ENCODE measurements around the gene CPA5.

CPA5 gene

GRCh38 chr7:130397758-130398073 lies 53.1 kb downstream of the CPA5 start:
- no peak for DNase-seq
- Mint-ChIP-seq H3K27me3 (no peaks in the 10 kb centered on the region), H3K4me3 (no peak overlapping the region), H3K4me1 (peaks cover 6 to 14% of the 10 kb centered on the region in 2 donors), H3K27ac (no peak overlapping the region), H3K36me3 (peaks cover 10 to 24% of the 10 kb centered on the region in 2 donors), H3K9me3 (no peaks in the 10 kb centered on the region)
- no peak for ATAC-seq (replicated peaks)

GRCh38 chr7:130398526-130399090 lies 54.0 kb downstream of the CPA5 start:
- Mint-ChIP-seq H3K27me3 (no peaks in the 10 kb centered on the region), H3K27ac (no peak overlapping the region), H3K9me3 (no peaks in the 10 kb centered on the region), H3K4me1 (peaks cover 6 to 11% of the 10 kb centered on the region in 2 donors), H3K4me3 (no peak overlapping the region), H3K36me3 (peaks cover 12 to 27% of the 10 kb centered on the region in 2 donors)
- no peak for DNase-seq
- ATAC-seq (replicated peaks) = no peak

- Mint-ChIP-seq H3K4me3 (no peak overlapping the region), H3K27me3 (no peaks in the 10 kb centered on the region), H3K9me3 (no peaks in the 10 kb centered on the region), H3K36me3 (peaks cover 12 to 31% of the 10 kb centered on the region in 2 donors), H3K27ac (no peak overlapping the region), H3K4me1 (no peaks in the 10 kb centered on the region)
- no peak for ATAC-seq (replicated peaks)
- no peak for DNase-seq
Measured at GRCh38 chr7:130400120-130400572, 55.5 kb downstream of the CPA5 start.

- Mint-ChIP-seq H3K27ac (no peak overlapping the region), H3K36me3 (peaks cover 12 to 31% of the 10 kb centered on the region in 2 donors), H3K4me1 (no peaks in the 10 kb centered on the region), H3K4me3 (no peak overlapping the region), H3K9me3 (no peaks in the 10 kb centered on the region), H3K27me3 (no peaks in the 10 kb centered on the region)
- DNase-seq = no peak
- ATAC-seq (replicated peaks) = no peak
Measured at GRCh38 chr7:130401101-130401500, 56.5 kb downstream of the CPA5 start.

GRCh38 chr7:130401578-130401977 lies 57.0 kb downstream of the CPA5 start:
- Mint-ChIP-seq H3K36me3 (peaks cover 12 to 31% of the 10 kb centered on the region in 2 donors), H3K4me1 (no peaks in the 10 kb centered on the region)
- ATAC-seq (replicated peaks) = no peak

GRCh38 chr7:130405003-130405402 lies 60.4 kb downstream of the CPA5 start:
- H3K27me3 Mint-ChIP-seq = no peaks in the 10 kb centered on the region
- H3K36me3 Mint-ChIP-seq = peaks cover 8 to 21% of the 10 kb centered on the region in 2 donors

More at GRCh38 chr7:130401578-130401977, 57.0 kb downstream of the CPA5 start:
- H3K9me3 Mint-ChIP-seq = no peaks in the 10 kb centered on the region
- no peaks in the 10 kb centered on the region for H3K27me3 Mint-ChIP-seq
- no peak for DNase-seq
- H3K4me3 Mint-ChIP-seq = no peak overlapping the region
- H3K27ac Mint-ChIP-seq = no peak overlapping the region

GRCh38 chr7:130409067-130409711 lies 64.6 kb downstream of the CPA5 start:
- Mint-ChIP-seq H3K36me3 (peaks cover 2 to 8% of the 10 kb centered on the region in 2 donors), H3K27ac (no peak overlapping the region), H3K9me3 (no peaks in the 10 kb centered on the region), H3K4me1 (no peaks in the 10 kb centered on the region), H3K4me3 (no peak overlapping the region), H3K27me3 (no peaks in the 10 kb centered on the region)
- no peak for DNase-seq
- ATAC-seq (replicated peaks) = no peak

More at GRCh38 chr7:130405003-130405402, 60.4 kb downstream of the CPA5 start:
- no peak overlapping the region for H3K27ac Mint-ChIP-seq
- no peaks in the 10 kb centered on the region for H3K9me3 Mint-ChIP-seq
- DNase-seq = no peak
- no peak for ATAC-seq (replicated peaks)
- no peak overlapping the region for H3K4me3 Mint-ChIP-seq
- H3K4me1 Mint-ChIP-seq = no peaks in the 10 kb centered on the region

- H3K4me1 Mint-ChIP-seq = peaks cover 0 to under 1% of the 10 kb centered on the region in 2 donors
- H3K4me3 Mint-ChIP-seq = no peak overlapping the region
- no peak overlapping the region for H3K27ac Mint-ChIP-seq
- no peak for DNase-seq
- H3K36me3 Mint-ChIP-seq = peaks cover 2 to 8% of the 10 kb centered on the region in 2 donors
- H3K9me3 Mint-ChIP-seq = no peaks in the 10 kb centered on the region
- ATAC-seq (replicated peaks) = no peak
- H3K27me3 Mint-ChIP-seq = no peaks in the 10 kb centered on the region
Measured at GRCh38 chr7:130409712-130410072, 65.1 kb downstream of the CPA5 start.

- no peaks in the 10 kb centered on the region for H3K27me3 Mint-ChIP-seq
- H3K27ac Mint-ChIP-seq = no peak overlapping the region
- ATAC-seq (replicated peaks) = no peak
- H3K4me1 Mint-ChIP-seq = peaks cover 0 to 6% of the 10 kb centered on the region in 2 donors
- no peaks in the 10 kb centered on the region for H3K9me3 Mint-ChIP-seq
- no peak for DNase-seq
- peaks cover 8 to 9% of the 10 kb centered on the region in 2 donors for H3K36me3 Mint-ChIP-seq
- H3K4me3 Mint-ChIP-seq = no peak overlapping the region
Measured at GRCh38 chr7:130410868-130411541, 66.4 kb downstream of the CPA5 start.

- ATAC-seq (replicated peaks) = no peak
- no peaks in the 10 kb centered on the region for H3K9me3 Mint-ChIP-seq
- H3K27ac Mint-ChIP-seq = no peak overlapping the region
- no peaks in the 10 kb centered on the region for H3K27me3 Mint-ChIP-seq
- H3K36me3 Mint-ChIP-seq = peaks cover 9 to 12% of the 10 kb centered on the region in 2 donors
- no peak for DNase-seq
- no peak overlapping the region for H3K4me3 Mint-ChIP-seq
- peaks cover 3 to 6% of the 10 kb centered on the region in 2 donors for H3K4me1 Mint-ChIP-seq
Measured at GRCh38 chr7:130413201-130413600, 68.6 kb downstream of the CPA5 start.

- DNase-seq (no peak), ATAC-seq (replicated peaks) (no peak)
- Mint-ChIP-seq H3K4me3 (no peak overlapping the region), H3K36me3 (peaks cover 8 to 13% of the 10 kb centered on the region in 2 donors), H3K9me3 (no peaks in the 10 kb centered on the region), H3K4me1 (peaks cover 3 to 6% of the 10 kb centered on the region in 2 donors), H3K27ac (no peak overlapping the region), H3K27me3 (no peaks in the 10 kb centered on the region)
Measured at GRCh38 chr7:130415006-130415405, 70.4 kb downstream of the CPA5 start.

- H3K27ac Mint-ChIP-seq = no peak overlapping the region
- peaks cover 10 to 15% of the 10 kb centered on the region in 2 donors for H3K36me3 Mint-ChIP-seq
- no peaks in the 10 kb centered on the region for H3K27me3 Mint-ChIP-seq
- H3K9me3 Mint-ChIP-seq = no peaks in the 10 kb centered on the region
- H3K4me1 Mint-ChIP-seq = peaks cover 3 to 6% of the 10 kb centered on the region in 2 donors
- DNase-seq (no peak), ATAC-seq (replicated peaks) (no peak)
- no peak overlapping the region for H3K4me3 Mint-ChIP-seq
Measured at GRCh38 chr7:130417213-130417612, 72.6 kb downstream of the CPA5 start.

GRCh38 chr7:130418306-130418705 lies 73.7 kb downstream of the CPA5 start:
- ATAC-seq (replicated peaks) = no peak
- peaks cover 3 to 6% of the 10 kb centered on the region in 2 donors for H3K4me1 Mint-ChIP-seq
- H3K4me3 Mint-ChIP-seq = no peak overlapping the region
- H3K9me3 Mint-ChIP-seq = no peaks in the 10 kb centered on the region
- no peak for DNase-seq
- H3K36me3 Mint-ChIP-seq = peaks cover 10 to 15% of the 10 kb centered on the region in 2 donors
- H3K27me3 Mint-ChIP-seq = no peaks in the 10 kb centered on the region
- H3K27ac Mint-ChIP-seq = no peak overlapping the region

Data from stimulated activated naive B cell treated with anti-CD40 and anti-IgM and Interleukin-4, amounts not matched to agents 10 μg/mL and 1 μg/mL and 100 μg/mL, for 72 hours (primary cell).